Measurements from ENCODE around the gene SERPINA5.

DNA sequence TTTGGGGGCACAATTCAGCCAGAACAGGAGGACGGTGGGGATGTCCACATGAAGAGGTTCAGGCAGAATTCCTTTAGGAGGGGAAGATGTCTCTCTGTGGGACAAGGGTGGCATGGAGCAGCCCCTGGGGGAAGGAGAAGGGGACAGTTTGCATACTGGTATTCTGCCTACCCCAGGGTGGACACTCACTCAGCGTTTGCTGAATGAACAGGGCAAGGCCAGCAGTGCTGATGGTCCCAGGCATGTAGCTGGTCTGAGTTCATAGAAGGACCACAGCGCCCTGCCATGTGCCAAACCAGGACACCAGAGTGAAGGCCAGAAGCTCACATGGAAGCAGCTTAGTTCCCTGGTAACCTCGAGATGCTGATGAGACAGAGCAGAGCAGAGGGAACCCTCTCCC lies 5.4 kb downstream of the SERPINA5 start:
- TF ChIP-seq GATA3 (IDR thresholded peaks at IDR 0.05; ENCODE audit: low read depth, low read length) (no peak), GATA2 (IDR thresholded peaks at IDR 0.05; ENCODE audit: low read depth, low read length) (no peak)
